ENCODE results near the gene RNF121. TPM values are rescaled to one million over a fixed set of nuclear protein-coding genes. Genes with fewer than 3 reads are reported as not detected.

RNF121 gene
- total RNA-seq, 1 experiment from 2014 or later, result 56.9 TPM

DNA sequence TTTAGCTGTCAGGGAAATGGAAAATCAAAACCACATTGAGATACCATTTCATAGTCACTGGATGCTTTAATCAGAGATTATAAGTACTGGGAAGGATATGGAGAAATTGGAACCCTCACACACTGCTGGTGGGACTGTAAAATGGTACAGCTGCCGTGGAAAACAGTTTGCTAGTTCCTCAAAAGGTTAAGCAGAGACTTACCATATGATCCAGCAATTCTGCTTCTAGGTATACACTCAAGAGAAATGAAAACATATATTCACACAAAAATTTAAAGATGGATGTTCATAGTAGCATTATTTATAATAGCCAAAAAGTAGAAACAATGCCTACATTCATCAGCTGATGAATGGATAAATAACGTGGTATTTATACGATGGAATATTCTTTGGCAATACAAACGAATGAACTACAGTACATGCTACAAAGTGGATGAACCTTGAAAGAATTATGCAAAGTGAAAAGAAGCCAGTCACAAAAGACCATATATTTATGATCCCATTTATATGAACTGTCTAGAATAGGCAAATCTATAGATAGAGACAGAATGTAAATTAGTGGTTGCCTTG is 23.0 kb downstream of the RNF121 start:
- H2AK5ac ChIP-seq (ENCODE audit: insufficient read length, low read length), result no peak overlapping the region
- peaks cover 9% of the 10 kb centered on the region for H3K79me1 ChIP-seq (ENCODE audit: insufficient read depth, low read depth, low read length, poor library complexity, severe bottlenecking)
- H3K4me2 ChIP-seq (ENCODE audit: insufficient read depth, insufficient read length, low read length), result no peak overlapping the region
- no peaks in the 10 kb centered on the region for H3K9me3 Mint-ChIP-seq
- no peak overlapping the region for H3K4ac ChIP-seq (ENCODE audit: low read depth, low read length)
- H3K18ac ChIP-seq (ENCODE audit: insufficient read length, low read depth, low read length), result no peak overlapping the region
- H3K9me3 ChIP-seq (ENCODE audit: control insufficient read depth, low read depth, low read length), result no peaks in the 10 kb centered on the region
- no peak for TF ChIP-seq CTCF (conservative IDR thresholded peaks at IDR 0.05)
- H3K4me3 Mint-ChIP-seq, result no peak overlapping the region
- H2BK20ac ChIP-seq (ENCODE audit: low read depth, low read length, poor library complexity, severe bottlenecking), result no peak overlapping the region
- no peak overlapping the region for H4K91ac ChIP-seq (ENCODE audit: insufficient read length, low read depth, low read length)
- H4K20me1 ChIP-seq (ENCODE audit: control insufficient read depth, insufficient read depth, insufficient read length), result no peaks in the 10 kb centered on the region
- H3K4me1 ChIP-seq (ENCODE audit: insufficient read depth, low read length), result no peaks in the 10 kb centered on the region
- no peaks in the 10 kb centered on the region for H3K27me3 ChIP-seq (ENCODE audit: insufficient read depth, low read length)
- no peaks in the 10 kb centered on the region for H3K36me3 Mint-ChIP-seq (ENCODE audit: insufficient read depth in 1 of 3, low read depth in 3 of 3)
- no peak overlapping the region for H2BK120ac ChIP-seq (ENCODE audit: low read depth, low read length, poor library complexity, severe bottlenecking)
- no peak overlapping the region for H2BK5ac ChIP-seq (ENCODE audit: insufficient read length, low read length)
- H3K4me1 Mint-ChIP-seq, result peaks cover 2 to 3% of the 10 kb centered on the region in 2 experiments; a peak in 2 of 4 replicates
- WGBS (ENCODE audit: extremely low coverage, insufficient read length, low lambda C conversion rate), result no CpG with 5 or more reads among the region's 4 CpGs
- H3K14ac ChIP-seq (ENCODE audit: insufficient read depth, low read length), result no peak overlapping the region
- no peak overlapping the region for H3K27ac ChIP-seq (ENCODE audit: insufficient read length, low read depth, low read length)
- H3K23me2 ChIP-seq (ENCODE audit: insufficient read length, low read depth, low read length, poor library complexity, severe bottlenecking), result no peaks in the 10 kb centered on the region
- H4K5ac ChIP-seq (ENCODE audit: insufficient read length, low read depth, low read length), result no peak overlapping the region
- no peak overlapping the region for H3K9ac ChIP-seq (ENCODE audit: extremely low read depth, insufficient read length, low read length)
- H3T11ph ChIP-seq (ENCODE audit: low read length), result no peak overlapping the region
- H4K8ac ChIP-seq (replicated peaks; ENCODE audit: insufficient read length, low read depth, low read length), result no peak overlapping the region
- no peak overlapping the region for H2BK15ac ChIP-seq (ENCODE audit: low read depth, low read length)
- no peak for DNase-seq
- no peak overlapping the region for H2BK12ac ChIP-seq (ENCODE audit: insufficient read length, low read depth, low read length)
- no peaks in the 10 kb centered on the region for H3K27me3 Mint-ChIP-seq (ENCODE audit: low read depth)
- no peak overlapping the region for H3K56ac ChIP-seq (ENCODE audit: insufficient read length, low read depth, low read length)
- no peak overlapping the region for H3K27ac Mint-ChIP-seq
- H2AFZ ChIP-seq (ENCODE audit: low read length), result no peak overlapping the region
- no peaks in the 10 kb centered on the region; the same call in 1 of the 2 replicates for H3K79me2 ChIP-seq (ENCODE audit: insufficient read depth, low read length)
- H3K23ac ChIP-seq (ENCODE audit: insufficient read length, low read depth, low read length), result no peak overlapping the region

Data from H9 (cell line).